Measurements from ENCODE around the gene DICER1.

Gene DICER1

GRCh38 chr14:95173518-95173917 lies 16.2 kb upstream of the DICER1 start:
- H3K27me3 ChIP-seq (ENCODE audit: low read depth, low read length), result no peaks in the 10 kb centered on the region
- no peak overlapping the region for H3K4me3 ChIP-seq (ENCODE audit: low read length)
- no peaks in the 10 kb centered on the region for H3K9me3 ChIP-seq (ENCODE audit: insufficient read depth, low read length)
- H2AFZ ChIP-seq (ENCODE audit: low read depth, low read length), result no peak overlapping the region
- H3K4me2 ChIP-seq (ENCODE audit: low read length), result no peak overlapping the region
- H4K20me1 ChIP-seq (ENCODE audit: insufficient read depth, low read length), result no peaks in the 10 kb centered on the region
- TF ChIP-seq EZH2phosphoT487 (IDR thresholded peaks at IDR 0.05; ENCODE audit: low read depth) (no peak), CTCF (IDR thresholded peaks at IDR 0.05; ENCODE audit: low read depth, low read length) (no peak)
- no peaks in the 10 kb centered on the region for H3K36me3 ChIP-seq (replicated peaks; ENCODE audit: low read depth, low read length)
- no peak overlapping the region for H3K27ac ChIP-seq (ENCODE audit: low read length)
- no peak overlapping the region for H3K9ac ChIP-seq (ENCODE audit: low read length)
- H3K4me1 ChIP-seq (ENCODE audit: low read length), result no peaks in the 10 kb centered on the region
- no peaks in the 10 kb centered on the region for H3K79me2 ChIP-seq (ENCODE audit: low read length)

- H4K20me1 ChIP-seq (ENCODE audit: insufficient read depth, low read length), result no peaks in the 10 kb centered on the region
- H2AFZ ChIP-seq (ENCODE audit: low read depth, low read length), result no peak overlapping the region
- H3K4me3 ChIP-seq (ENCODE audit: low read length), result no peak overlapping the region
- no peak overlapping the region for H3K4me2 ChIP-seq (ENCODE audit: low read length)
- no peaks in the 10 kb centered on the region for H3K27me3 ChIP-seq (ENCODE audit: low read depth, low read length)
- H3K27ac ChIP-seq (ENCODE audit: low read length), result no peak overlapping the region
- peaks cover 5% of the 10 kb centered on the region for H3K36me3 ChIP-seq (replicated peaks; ENCODE audit: low read depth, low read length)
- no peak overlapping the region for H3K9ac ChIP-seq (ENCODE audit: low read length)
- TF ChIP-seq CTCF (IDR thresholded peaks at IDR 0.05; ENCODE audit: low read depth, low read length), result no peak
- TF ChIP-seq EZH2phosphoT487 (IDR thresholded peaks at IDR 0.05; ENCODE audit: low read depth), result no peak
- H3K9me3 ChIP-seq (ENCODE audit: insufficient read depth, low read length), result no peaks in the 10 kb centered on the region; the same call in 1 of the 2 replicates
- H3K4me1 ChIP-seq (ENCODE audit: low read length), result no peaks in the 10 kb centered on the region
- H3K79me2 ChIP-seq (ENCODE audit: low read length), result no peaks in the 10 kb centered on the region
Measured at GRCh38 chr14:95167177-95167576, 9.8 kb upstream of the DICER1 start.

- no peak overlapping the region for H3K27ac ChIP-seq (ENCODE audit: low read length)
- no peaks in the 10 kb centered on the region for H3K27me3 ChIP-seq (ENCODE audit: low read depth, low read length)
- no peaks in the 10 kb centered on the region for H3K79me2 ChIP-seq (ENCODE audit: low read length)
- no peaks in the 10 kb centered on the region for H4K20me1 ChIP-seq (ENCODE audit: insufficient read depth, low read length)
- H3K4me2 ChIP-seq (ENCODE audit: low read length), result no peak overlapping the region
- H3K9ac ChIP-seq (ENCODE audit: low read length), result no peak overlapping the region
- TF ChIP-seq CTCF (IDR thresholded peaks at IDR 0.05; ENCODE audit: low read depth, low read length), result no peak
- no peak for TF ChIP-seq EZH2phosphoT487 (IDR thresholded peaks at IDR 0.05; ENCODE audit: low read depth)
- H3K9me3 ChIP-seq (ENCODE audit: insufficient read depth, low read length), result no peaks in the 10 kb centered on the region; the same call in 1 of the 2 replicates
- no peaks in the 10 kb centered on the region for H3K4me1 ChIP-seq (ENCODE audit: low read length)
- no peak overlapping the region for H2AFZ ChIP-seq (ENCODE audit: low read depth, low read length)
- H3K4me3 ChIP-seq (ENCODE audit: low read length), result no peak overlapping the region
- H3K36me3 ChIP-seq (replicated peaks; ENCODE audit: low read depth, low read length), result peaks cover 5% of the 10 kb centered on the region
Measured at GRCh38 chr14:95165517-95165916, 8.2 kb upstream of the DICER1 start.

GRCh38 chr14:95164506-95164905 lies 7.2 kb upstream of the DICER1 start:
- Histone ChIP-seq H2AFZ (ENCODE audit: low read depth, low read length) (no peak overlapping the region), H3K9me3 (ENCODE audit: insufficient read depth, low read length) (no peaks in the 10 kb centered on the region; the same call in 1 of the 2 replicates), H4K20me1 (ENCODE audit: insufficient read depth, low read length) (no peaks in the 10 kb centered on the region), H3K27ac (ENCODE audit: low read length) (no peak overlapping the region), H3K4me3 (ENCODE audit: low read length) (no peak overlapping the region), H3K4me1 (ENCODE audit: low read length) (no peaks in the 10 kb centered on the region), H3K9ac (ENCODE audit: low read length) (no peak overlapping the region), H3K36me3 (replicated peaks; ENCODE audit: low read depth, low read length) (peaks cover 5% of the 10 kb centered on the region), H3K79me2 (ENCODE audit: low read length) (no peaks in the 10 kb centered on the region), H3K4me2 (ENCODE audit: low read length) (no peak overlapping the region), H3K27me3 (ENCODE audit: low read depth, low read length) (no peaks in the 10 kb centered on the region)
- TF ChIP-seq EZH2phosphoT487 (IDR thresholded peaks at IDR 0.05; ENCODE audit: low read depth) (no peak), CTCF (IDR thresholded peaks at IDR 0.05; ENCODE audit: low read depth, low read length) (no peak)
